Thyroid gland (tissue), 4 donors: ENCODE data around the gene GOLGA7B.

ENCODE experiments used
- POLR2A ChIP-seq, 2 donors: fragments of 450-650 bp; IDR thresholded peaks; one replicate each; pipeline ENCODE4 v1.6.1; 2017; ENCODE audit warnings: antibody characterized with exemption in 2 of 2, mild to moderate bottlenecking in 2 of 2, moderate library complexity in 1 of 2
- TF ChIP-seq, protein P1 (sequence below), 6 experiments: fragments of 200-600 bp in 3 of 6; fragments of 450-650 bp in 3 of 6; sonication (generic) in 3 of 6; IDR thresholded peaks; one replicate each; pipeline ENCODE4 v1.5.1; 2016 to 2019; ENCODE audit warnings: antibody characterized with exemption in 6 of 6, mild to moderate bottlenecking in 2 of 6, inconsistent platforms in 1 of 6, moderate library complexity in 1 of 6

DNA sequence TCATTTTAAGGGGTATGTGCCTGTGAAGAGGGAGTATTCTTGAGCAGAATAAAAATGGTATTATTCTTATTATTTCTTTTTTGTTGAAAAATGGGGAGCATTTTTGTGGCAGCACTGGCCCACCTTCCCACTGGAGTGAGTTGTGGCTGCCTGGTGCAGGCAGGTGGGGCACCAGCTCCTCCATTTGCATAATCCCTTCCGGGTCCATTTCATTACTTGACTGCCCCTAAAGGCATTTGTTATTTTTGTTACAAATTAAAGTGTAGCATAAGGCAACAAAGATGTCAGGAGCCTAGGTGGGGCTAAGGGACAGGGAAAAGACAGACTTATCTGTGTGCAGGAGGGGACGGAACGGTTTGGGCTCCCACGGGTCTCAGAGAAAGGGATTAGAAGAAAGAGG is 26.8 kb downstream of the GOLGA7B start:
- TF ChIP-seq, protein P1, sequence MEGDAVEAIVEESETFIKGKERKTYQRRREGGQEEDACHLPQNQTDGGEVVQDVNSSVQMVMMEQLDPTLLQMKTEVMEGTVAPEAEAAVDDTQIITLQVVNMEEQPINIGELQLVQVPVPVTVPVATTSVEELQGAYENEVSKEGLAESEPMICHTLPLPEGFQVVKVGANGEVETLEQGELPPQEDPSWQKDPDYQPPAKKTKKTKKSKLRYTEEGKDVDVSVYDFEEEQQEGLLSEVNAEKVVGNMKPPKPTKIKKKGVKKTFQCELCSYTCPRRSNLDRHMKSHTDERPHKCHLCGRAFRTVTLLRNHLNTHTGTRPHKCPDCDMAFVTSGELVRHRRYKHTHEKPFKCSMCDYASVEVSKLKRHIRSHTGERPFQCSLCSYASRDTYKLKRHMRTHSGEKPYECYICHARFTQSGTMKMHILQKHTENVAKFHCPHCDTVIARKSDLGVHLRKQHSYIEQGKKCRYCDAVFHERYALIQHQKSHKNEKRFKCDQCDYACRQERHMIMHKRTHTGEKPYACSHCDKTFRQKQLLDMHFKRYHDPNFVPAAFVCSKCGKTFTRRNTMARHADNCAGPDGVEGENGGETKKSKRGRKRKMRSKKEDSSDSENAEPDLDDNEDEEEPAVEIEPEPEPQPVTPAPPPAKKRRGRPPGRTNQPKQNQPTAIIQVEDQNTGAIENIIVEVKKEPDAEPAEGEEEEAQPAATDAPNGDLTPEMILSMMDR (IDR thresholded peaks at IDR 0.05): no peak
- TF ChIP-seq POLR2A (IDR thresholded peaks at IDR 0.05): no peak
